Measurements from ENCODE around the gene MSRB1. TPM values are rescaled to one million over a fixed set of nuclear protein-coding genes. Genes with fewer than 3 reads are reported as not detected.

The MSRB1 gene, protein sequence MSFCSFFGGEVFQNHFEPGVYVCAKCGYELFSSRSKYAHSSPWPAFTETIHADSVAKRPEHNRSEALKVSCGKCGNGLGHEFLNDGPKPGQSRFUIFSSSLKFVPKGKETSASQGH
- polyA plus RNA-seq: 0.78 and 0.87 TPM in 2 replicates

DNA sequence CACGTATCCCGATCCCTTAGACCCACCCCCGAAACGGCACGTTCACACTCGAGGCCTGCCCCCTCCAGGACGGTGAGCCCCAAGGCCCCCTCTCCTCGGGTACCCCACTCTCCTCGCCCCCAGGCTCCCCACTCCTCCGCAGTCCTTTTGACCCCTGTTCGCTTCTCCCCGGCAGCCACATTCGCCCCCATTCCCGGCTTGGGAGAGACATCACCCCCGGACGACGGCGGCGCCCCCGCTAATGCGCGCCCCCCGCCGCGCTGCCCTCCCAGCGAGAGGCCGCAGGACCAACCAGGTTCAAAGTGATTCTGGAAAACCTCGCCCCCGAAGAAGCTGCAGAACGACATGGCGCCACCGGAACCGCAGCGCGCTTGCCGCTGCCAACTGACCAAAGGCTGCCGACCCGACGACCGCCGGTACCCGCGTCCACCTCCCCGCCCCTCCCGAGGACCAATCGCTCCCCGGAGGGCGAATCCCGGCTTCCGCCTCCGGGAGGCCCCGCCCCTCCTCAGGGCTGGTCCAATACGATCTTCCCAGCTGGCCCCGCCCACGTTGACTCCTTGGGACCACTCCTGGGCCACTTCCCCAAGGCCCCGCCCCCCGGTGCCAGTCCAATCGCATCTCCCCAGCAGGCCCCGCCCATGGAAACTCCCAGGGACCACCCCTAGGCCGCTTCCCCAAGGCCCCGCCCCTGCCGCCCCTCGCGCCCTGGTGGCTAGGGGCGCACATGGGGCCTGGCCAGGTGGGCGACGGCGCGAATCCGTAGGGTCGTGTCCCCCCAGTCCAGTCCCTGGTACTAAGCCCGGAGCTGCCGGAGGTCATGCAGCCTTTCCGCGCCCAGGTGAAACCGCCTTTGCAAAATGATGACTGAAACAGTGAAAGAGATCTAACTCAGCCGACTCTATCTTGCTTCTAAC, at the start of gene MSRB1:
Gene MSRB1, minus strand, starts transcription at position 390 of the 917 bp plus-strand sequence. Its CDS starts 43 bp downstream, at position 347.

DNA sequence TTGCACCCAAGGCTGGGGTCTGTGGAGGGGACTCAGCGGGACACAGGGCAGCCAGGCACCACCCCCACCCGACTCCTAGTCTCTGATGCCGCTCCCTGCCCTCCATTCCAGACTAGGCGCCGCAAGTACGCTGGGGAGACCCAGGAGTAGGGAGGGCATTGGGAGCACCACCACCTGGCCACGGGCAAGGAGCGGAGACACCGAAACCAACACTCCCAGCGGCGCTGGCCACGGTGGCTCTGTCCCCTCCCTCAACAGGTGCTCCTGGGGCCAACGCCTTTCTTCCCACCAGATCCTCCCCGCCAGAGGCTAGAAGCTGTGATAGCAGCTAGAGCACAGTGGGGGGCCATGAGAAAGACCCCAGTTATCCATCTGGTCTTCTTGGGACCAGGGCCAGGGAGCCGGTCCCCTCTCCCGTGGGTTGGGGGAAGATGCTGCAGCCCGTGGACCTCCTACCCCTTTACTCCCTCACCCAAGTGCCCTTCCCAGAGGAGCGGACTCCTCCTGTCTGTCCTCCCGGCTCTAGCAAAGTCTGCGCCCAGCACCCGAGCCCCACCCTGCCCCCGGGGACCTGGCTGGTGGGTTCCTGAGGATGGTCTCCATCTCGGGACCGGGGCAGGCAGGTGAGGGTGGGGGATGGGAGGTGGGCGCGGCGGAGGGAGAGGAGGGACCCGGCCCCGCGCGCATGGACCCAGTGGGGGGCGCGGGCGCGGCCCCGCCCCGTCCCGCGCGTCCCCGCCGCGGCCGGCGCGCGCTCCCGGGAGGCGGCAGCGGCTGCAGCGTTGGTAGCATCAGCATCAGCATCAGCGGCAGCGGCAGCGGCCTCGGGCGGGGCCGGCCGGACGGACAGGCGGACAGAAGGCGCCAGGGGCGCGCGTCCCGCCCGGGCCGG, 46.5 kb upstream of the MSRB1 start, which contains the start of gene SYNGR3:
Gene SYNGR3, plus strand, starts transcription at position 762 of the 892 bp plus-strand sequence. CDS start 133 bp downstream, outside the sequence.

DNA sequence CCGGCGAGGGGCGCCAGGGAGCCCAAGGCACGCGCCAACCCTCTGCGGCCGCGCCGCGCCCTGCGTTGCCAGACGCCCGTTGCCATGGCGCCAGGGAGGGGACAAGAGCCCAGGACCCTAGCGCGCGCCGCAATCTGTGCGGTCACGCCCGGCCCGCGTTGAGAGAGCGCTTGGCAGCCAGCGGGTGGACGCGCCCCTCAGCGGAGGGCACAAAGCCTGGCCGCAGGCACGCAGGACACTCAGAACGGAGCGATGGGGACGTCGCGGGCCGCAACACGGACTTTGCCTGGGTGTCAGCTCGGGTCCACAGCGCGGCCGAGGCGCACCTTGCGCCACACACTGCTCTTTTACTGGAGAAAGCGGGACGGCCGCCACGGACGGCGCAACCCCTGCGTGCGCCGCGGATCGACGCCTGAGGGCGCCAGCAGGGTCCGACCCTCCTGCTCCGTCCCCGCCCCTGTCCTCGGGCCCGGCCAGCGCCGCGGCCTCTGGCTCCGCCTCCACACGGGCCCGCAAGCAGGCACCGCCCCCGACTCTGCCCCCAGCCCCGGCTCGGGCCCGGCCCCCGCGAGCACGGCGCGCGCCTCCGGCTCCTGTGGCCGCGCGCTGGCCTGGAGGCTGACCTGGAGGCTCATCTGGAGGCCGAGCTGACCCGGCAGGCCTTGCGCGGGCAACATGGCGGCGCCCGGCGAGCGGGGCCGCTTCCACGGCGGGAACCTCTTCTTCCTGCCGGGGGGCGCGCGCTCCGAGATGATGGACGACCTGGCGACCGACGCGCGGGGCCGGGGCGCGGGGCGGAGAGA, 40.7 kb upstream of the MSRB1 start, which contains the start of gene GFER:
Gene GFER, plus strand, starts transcription at position 650 of the 803 bp plus-strand sequence. Its CDS starts 26 bp downstream, at position 676.

DNA sequence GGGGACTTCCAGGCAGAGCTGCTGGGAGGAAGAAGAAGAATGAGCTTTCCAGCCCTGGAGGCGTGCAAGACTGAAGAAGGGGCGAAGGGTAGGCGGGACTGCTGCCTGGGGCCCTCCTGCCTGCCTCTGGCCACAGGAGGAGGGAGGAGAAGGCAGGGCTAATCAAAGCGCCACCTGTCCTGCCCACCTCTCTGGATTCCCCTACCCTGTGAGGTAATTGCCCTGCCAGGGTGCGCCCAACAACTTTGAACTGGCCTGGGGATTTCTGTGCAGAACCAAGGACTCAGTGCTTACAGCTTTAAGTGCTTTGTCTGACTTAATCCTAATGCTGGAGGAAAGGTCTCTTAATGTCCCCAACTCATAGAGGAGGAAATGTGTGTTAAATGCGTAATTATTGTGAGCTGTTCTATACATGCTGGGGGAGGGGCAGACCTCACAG, 38.4 kb upstream of the MSRB1 start, which contains the start of gene NOXO1:
Gene NOXO1, minus strand, starts transcription at position 72 of the 439 bp plus-strand sequence. CDS start 290 bp downstream, outside the sequence.

DNA sequence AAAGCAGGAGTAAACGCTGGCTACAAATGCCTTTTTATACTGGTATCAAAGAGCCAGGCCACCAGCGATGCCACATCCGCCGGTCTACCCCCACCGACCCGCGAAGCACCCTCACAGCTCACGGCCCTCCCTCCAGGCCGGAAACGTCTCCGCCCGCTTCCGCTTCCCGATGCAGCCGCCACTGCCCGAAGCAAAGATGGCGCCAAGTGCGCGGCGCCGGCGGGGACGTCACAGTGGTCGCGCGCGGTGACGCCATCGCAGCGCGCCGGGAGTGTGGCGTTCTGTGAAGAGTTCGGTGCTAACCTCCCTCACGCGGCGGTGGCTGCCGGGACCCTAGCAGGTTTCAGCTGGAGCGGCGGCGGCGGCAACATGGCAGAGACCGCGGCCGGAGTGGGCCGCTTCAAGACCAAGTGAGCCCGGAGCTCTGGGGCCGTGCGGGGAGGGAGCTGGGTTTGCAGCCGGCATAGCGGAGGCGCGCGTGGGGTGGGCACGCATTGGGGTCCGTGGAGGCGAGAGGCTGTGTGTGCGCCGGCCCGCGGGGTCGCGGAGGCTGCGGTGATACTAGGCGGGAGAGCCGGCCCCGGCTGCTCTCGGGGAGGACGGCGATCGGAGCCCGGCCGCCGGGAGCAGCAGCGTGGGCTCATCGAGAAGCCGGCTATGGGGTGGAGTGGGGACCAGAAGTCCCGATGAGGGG, 28.9 kb upstream of the MSRB1 start, which contains the start of gene TBL3:
Gene TBL3, plus strand, starts transcription at position 258 of the 694 bp plus-strand sequence. Its CDS starts 112 bp downstream, at position 370.

DNA sequence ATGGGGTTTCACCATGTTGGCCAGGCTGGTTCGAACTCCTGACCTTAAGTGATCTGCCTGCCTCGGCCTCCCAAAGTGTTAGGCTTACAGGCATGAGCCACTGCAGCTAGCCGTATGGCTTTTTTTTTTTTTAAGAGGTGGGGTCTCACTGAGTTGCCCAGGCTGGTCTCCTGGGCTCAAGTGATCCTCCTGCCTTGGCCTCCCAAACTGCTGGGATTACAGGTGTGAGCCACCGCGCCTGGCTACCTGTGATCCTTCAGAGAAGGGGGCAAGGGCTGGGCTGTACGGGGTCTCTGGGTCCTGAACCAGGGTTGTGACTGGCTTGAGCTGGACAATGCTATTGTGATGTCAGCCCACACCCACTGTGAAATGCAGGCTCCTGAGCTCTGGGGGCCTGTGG, 23.5 kb upstream of the MSRB1 start, which contains the start of gene RNF151:
Gene RNF151, plus strand, starts transcription at position 397 of the 400 bp plus-strand sequence. CDS start 26 bp downstream, outside the sequence.

DNA sequence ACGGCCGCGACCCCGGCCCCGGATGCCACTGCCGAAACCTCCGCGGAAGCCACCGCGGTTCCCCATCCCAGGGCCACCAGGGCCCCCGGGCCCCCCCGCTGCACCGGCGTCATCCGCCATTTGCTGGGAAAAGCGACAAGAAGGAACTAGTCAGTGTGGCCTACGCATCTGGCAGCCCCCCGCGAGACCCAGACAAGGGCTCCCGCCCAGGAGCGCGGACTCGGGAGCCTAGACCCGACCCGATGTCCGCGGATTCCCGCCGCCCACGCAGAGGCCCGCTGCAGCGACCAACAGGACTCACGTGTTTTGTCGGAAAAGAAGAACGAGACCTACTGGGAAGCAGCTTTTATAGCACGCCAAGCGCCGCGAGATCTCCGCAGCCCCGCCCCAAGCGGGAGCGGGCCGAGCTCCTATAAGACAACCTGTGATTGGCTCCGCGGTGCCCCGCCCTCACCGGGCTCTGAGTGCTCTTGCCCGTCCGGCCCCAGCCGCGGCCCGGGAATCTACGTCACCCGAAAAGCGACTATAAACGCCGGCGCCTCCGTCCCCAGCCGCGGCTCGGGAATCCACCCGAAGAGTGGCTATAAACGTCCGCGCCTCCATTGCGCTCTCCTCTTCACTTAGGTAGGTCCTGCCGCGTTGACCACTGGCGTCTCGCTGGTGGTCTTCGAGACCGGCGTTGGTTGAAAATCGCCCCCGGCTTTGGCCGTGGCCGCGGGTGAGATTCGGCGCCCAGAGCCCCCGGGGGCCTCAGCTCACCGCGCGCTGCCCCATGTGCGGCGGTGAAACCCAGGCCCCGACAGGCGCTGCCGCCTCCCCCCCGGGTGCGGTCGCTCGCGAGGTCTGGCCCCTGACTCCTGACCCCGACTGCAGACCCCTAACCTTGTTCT, 21.8 kb upstream of the MSRB1 start, which contains the start of gene RPS2:
Gene RPS2, minus strand, starts transcription at position 321 of the 890 bp plus-strand sequence. Its CDS starts 201 bp downstream, at position 120.

DNA sequence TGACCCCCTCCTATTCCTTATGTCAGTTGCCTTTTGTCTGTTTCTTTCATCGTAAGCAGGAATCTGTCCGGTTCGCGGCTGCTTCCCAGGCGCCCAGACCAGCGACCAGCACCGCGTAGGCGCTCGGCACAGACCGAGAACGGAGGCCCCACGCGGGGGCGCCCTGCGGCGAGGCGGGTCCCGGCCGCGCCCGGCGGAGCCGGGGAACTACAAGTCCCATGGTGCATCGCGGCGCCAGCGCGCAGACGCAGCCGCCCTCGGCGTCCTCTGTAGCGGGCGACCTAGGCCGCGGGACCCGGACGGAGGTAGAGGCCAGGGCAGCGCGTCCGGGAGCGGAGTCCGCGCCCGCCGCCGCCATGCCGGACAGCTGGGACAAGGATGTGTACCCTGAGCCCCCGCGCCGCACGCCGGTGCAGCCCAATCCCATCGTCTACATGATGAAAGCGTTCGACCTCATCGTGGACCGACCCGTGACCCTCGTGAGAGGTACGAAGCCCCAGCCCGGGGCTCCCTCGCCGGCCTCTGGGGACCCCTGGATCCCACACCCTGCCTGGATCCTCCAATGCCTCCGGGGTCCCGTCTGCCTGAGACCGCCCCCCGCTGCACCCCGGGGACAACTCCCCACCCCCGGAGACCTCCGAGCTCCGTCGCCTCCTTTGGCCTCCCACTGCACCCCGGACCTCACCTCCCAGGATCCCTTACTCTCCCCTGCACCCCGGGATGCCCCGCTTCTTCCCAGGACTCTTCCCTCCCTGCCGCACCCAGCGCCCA, 16.5 kb upstream of the MSRB1 start, which contains the start of gene NDUFB10:
Gene NDUFB10, plus strand, starts transcription at position 270 of the 771 bp plus-strand sequence. Its CDS starts 87 bp downstream, at position 357.

DNA sequence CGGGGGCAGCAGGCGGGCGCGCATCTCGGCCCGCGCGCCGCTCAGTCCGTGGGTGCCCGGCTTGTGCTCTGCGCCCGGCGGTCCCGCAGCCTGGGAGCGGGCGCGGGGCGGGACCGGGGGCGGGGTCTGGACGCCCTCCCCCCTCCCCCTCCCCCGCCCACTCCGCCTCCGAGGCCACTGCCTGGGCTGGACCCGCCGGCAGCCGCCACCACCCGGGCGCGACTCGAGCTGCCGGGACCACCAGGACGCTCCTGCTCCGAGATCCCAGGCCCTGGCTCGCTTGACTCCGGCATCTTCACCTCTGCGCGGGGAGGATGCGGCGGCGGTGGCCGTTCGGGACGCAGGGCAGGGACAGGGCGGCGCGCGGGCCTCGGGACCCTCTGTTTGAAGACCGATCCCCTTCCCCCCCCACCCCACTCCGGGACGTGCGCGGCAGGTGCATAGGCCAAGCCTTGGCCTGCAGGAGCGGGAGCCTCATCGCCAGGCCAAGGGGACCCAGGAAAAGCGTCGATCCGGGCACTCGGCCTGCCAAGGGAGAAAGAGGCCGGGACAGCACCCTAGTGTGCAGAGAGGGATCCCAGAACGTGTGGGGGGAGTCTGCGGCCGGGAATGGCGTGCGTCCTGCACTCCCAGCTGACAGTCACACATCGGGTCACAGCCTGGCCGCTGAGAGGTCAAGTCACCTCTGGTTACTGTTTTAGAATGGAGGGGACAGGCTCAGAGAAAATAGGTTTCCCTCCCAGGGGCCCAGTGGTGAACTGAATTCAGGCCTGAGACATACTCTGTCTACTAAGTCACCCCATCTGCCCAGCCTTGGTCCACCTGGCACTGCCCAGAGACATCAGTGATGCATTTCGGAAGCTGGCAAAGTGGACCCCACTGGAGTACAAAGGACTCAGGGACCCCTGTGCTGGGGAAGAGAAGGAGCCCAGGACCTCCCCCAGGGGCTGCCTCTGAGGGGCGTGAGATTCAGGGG, 24.4 kb downstream of the MSRB1 start, which contains the start of gene HS3ST6:
Gene HS3ST6, minus strand, starts transcription at position 65 of the 976 bp plus-strand sequence. CDS start 92 bp downstream, outside the sequence.

Other genes with a start within 250 kb of the MSRB1 start
- 0.57 and 0.75 TPM in 2 replicates for gene MAPK8IP3, start 237.0 kb downstream of the MSRB1 start, polyA plus RNA-seq
- 23.9 and 25.4 TPM in 2 replicates for gene NME3, start 171.7 kb downstream of the MSRB1 start, polyA plus RNA-seq
- not detected in 2 replicates for gene EME2, start 170.4 kb downstream of the MSRB1 start, polyA plus RNA-seq
- 18.2 and 21.2 TPM in 2 replicates for gene MRPS34, start 170.1 kb downstream of the MSRB1 start, polyA plus RNA-seq
- gene SPSB3, start 160.6 kb downstream of the MSRB1 start, polyA plus RNA-seq: 1.1 and 4.5 TPM in 2 replicates
- gene NUBP2, start 160.2 kb downstream of the MSRB1 start, polyA plus RNA-seq: 5.2 and 6.6 TPM in 2 replicates
- not detected in 2 replicates for gene IGFALS, start 149.5 kb downstream of the MSRB1 start, polyA plus RNA-seq
- 42.1 and 49.0 TPM in 2 replicates for gene HAGH, start 116.4 kb downstream of the MSRB1 start, polyA plus RNA-seq
- 18.6 and 20.8 TPM in 2 replicates for gene FAHD1, start 116.0 kb downstream of the MSRB1 start, polyA plus RNA-seq
- gene MEIOB, start 71.0 kb downstream of the MSRB1 start, polyA plus RNA-seq: not detected in 2 replicates
- gene HS3ST6, start 24.8 kb downstream of the MSRB1 start, polyA plus RNA-seq: not detected in 2 replicates
- gene RPL3L, start 11.5 kb upstream of the MSRB1 start, polyA plus RNA-seq: not detected in 2 replicates
- gene NDUFB10, start 16.3 kb upstream of the MSRB1 start, polyA plus RNA-seq: 199 and 231 TPM in 2 replicates
- 110 and 121 TPM in 2 replicates for gene RPS2, start 21.6 kb upstream of the MSRB1 start, polyA plus RNA-seq
- not detected in 2 replicates for gene RNF151, start 23.7 kb upstream of the MSRB1 start, polyA plus RNA-seq
- gene TBL3, start 28.9 kb upstream of the MSRB1 start, polyA plus RNA-seq: 1.8 and 5.1 TPM in 2 replicates
- not detected in 2 replicates for gene NOXO1, start 38.3 kb upstream of the MSRB1 start, polyA plus RNA-seq
- 1.4 and 2.1 TPM in 2 replicates for gene GFER, start 41.0 kb upstream of the MSRB1 start, polyA plus RNA-seq
- gene SYNGR3, start 46.8 kb upstream of the MSRB1 start, polyA plus RNA-seq: 80.6 and 82.4 TPM in 2 replicates
- 0.11 and 0.16 TPM in 2 replicates for gene ZNF598, start 66.6 kb upstream of the MSRB1 start, polyA plus RNA-seq
- gene NPW, start 76.6 kb upstream of the MSRB1 start, polyA plus RNA-seq: not detected in 2 replicates
- 1.0 and 1.3 TPM in 2 replicates for gene NHERF2, start 83.7 kb upstream of the MSRB1 start, polyA plus RNA-seq
- gene NTHL1, start 104.6 kb upstream of the MSRB1 start, polyA plus RNA-seq: 8.1 and 19.5 TPM in 2 replicates
- gene TSC2, start 104.8 kb upstream of the MSRB1 start, polyA plus RNA-seq: 31.7 and 32.6 TPM in 2 replicates
- 0.20 and 3.1 TPM in 2 replicates for gene PKD1, start 192.7 kb upstream of the MSRB1 start, polyA plus RNA-seq
- gene RAB26, start 205.4 kb upstream of the MSRB1 start, polyA plus RNA-seq: 15.1 TPM in 1 of 2 replicates, not detected in the other
- 0.74 and 1.9 TPM in 2 replicates for gene TRAF7, start 212.6 kb upstream of the MSRB1 start, polyA plus RNA-seq